ENCODE data around the gene BRD4.

GRCh38 chr19:15381429-15381828, 49.1 kb upstream of the BRD4 start:
- TF ChIP-seq CTCF (conservative IDR thresholded peaks at IDR 0.05; ENCODE audit: low read depth in 2 of 2), result no peak
- TF ChIP-seq REST (IDR thresholded peaks at IDR 0.05; ENCODE audit: unreplicated experiment), result no peak
- no peak for TF ChIP-seq POLR2AphosphoS5 (IDR thresholded peaks at IDR 0.05; ENCODE audit: low read depth)
- TF ChIP-seq EZH2phosphoT487 (IDR thresholded peaks at IDR 0.05; ENCODE audit: unreplicated experiment), result no peak
- no peak for TF ChIP-seq EZH2 (IDR thresholded peaks at IDR 0.05; ENCODE audit: low read depth, unreplicated experiment)
- no peak for TF ChIP-seq JUNB (IDR thresholded peaks at IDR 0.05; ENCODE audit: unreplicated experiment)
- no peak for TF ChIP-seq ZNF114 (CRISPR knock-in tag; IDR thresholded peaks at IDR 0.05)
- no peak for TF ChIP-seq CREB1 (CRISPR knock-in tag; IDR thresholded peaks at IDR 0.05; ENCODE audit: low read depth)
- no peak for TF ChIP-seq ZNF331 (CRISPR knock-in tag; IDR thresholded peaks at IDR 0.05; ENCODE audit: low read depth)
- TF ChIP-seq STAT1 (IDR thresholded peaks at IDR 0.05; ENCODE audit: unreplicated experiment), result no peak
